Neural cell (in vitro differentiated cells): ENCODE measurements around the gene FAM53B. TPM values are rescaled to one million over a fixed set of nuclear protein-coding genes. Genes with fewer than 3 reads are reported as not detected.

Experiments
- H2AFZ ChIP-seq: fragments of 200-600, 300-800 bp; sonication (generic), shearing (Covaris generic); 2 replicates; pipeline ENCODE4 v1.6.0; 2014; ENCODE audit warnings: low read depth, mild to moderate bottlenecking, antibody characterized with exemption, low read length, moderate library complexity
- H3F3A ChIP-seq: fragments of 200-600 bp; shearing (Covaris generic); 2 replicates; pipeline ENCODE4 v1.6.1; 2016; ENCODE audit warnings: mild to moderate bottlenecking, moderate library complexity, mixed read lengths, antibody characterized with exemption, low read length; ENCODE audit not compliant: insufficient read depth, poor library complexity, severe bottlenecking
- H3K27ac ChIP-seq: fragments of 200-600, 300-800 bp; sonication (generic), shearing (Covaris generic); 2 replicates; pipeline ENCODE4 v1.5.1; 2014; ENCODE audit warnings: mild to moderate bottlenecking, low read length, moderate library complexity
- H3K27me3 ChIP-seq: fragments of 300-800, 200-600 bp; sonication (generic), shearing (Covaris generic); 2 replicates; pipeline ENCODE4 v1.6.0; 2014; ENCODE audit warnings: mild to moderate bottlenecking, low read depth, low read length, moderate library complexity; ENCODE audit not compliant: insufficient read depth
- H3K36me3 ChIP-seq: fragments of 300-800, 200-600 bp; sonication (generic), shearing (Covaris generic); 2 replicates; pipeline ENCODE4 v1.5.1; 2014; ENCODE audit warnings: mild to moderate bottlenecking, antibody characterized with exemption, low read length, moderate library complexity; ENCODE audit not compliant: insufficient read depth
- H3K4me2 ChIP-seq: fragments of 300-800, 200-600 bp; sonication (generic), shearing (Covaris generic); 2 replicates; pipeline ENCODE4 v1.6.0; 2014; ENCODE audit warnings: mild to moderate bottlenecking, low read length
- H3K4me3 ChIP-seq: fragments of 300-800, 200-600 bp; sonication (generic), shearing (Covaris generic); 2 replicates; pipeline ENCODE4 v1.5.1; 2014; ENCODE audit warnings: mild to moderate bottlenecking, low read length, moderate library complexity
- H3K79me2 ChIP-seq: fragments of 200-600 bp; shearing (Covaris generic); replicated peaks from 2 replicates; pipeline ENCODE4 v1.6.0; 2014; ENCODE audit warnings: mild to moderate bottlenecking, low read length, moderate library complexity; ENCODE audit not compliant: insufficient read depth
- H3K9ac ChIP-seq: fragments of 300-800, 200-600 bp; sonication (generic), shearing (Covaris generic); 2 replicates; pipeline ENCODE4 v1.6.1; 2016; ENCODE audit warnings: mild to moderate bottlenecking, low read length, mixed read lengths
- H3K9me2 ChIP-seq: fragments of 200-600 bp; shearing (Covaris generic); 2 replicates; pipeline ENCODE4 v1.6.1; 2016; ENCODE audit warnings: mild to moderate bottlenecking, low read length, mixed read lengths; ENCODE audit not compliant: insufficient read depth
- H3K9me3 ChIP-seq: fragments of 200-600, 300-800 bp; sonication (generic), shearing (Covaris generic); 2 replicates; pipeline ENCODE4 v1.6.1; 2016; ENCODE audit warnings: mild to moderate bottlenecking, mixed run types, low read length, moderate library complexity, mixed read lengths
- H4K20me1 ChIP-seq: fragments of 200-600 bp; shearing (Covaris generic); 2 replicates; pipeline ENCODE4 v1.6.1; 2016; ENCODE audit warnings: mild to moderate bottlenecking, mixed run types; ENCODE audit not compliant: insufficient read depth
- CTCF ChIP-seq: fragments of 450-650 bp; IDR thresholded peaks from 2 replicates; pipeline ENCODE4 v1.5.1; 2014; ENCODE audit warnings: antibody characterized with exemption, mild to moderate bottlenecking, moderate library complexity; ENCODE audit not compliant: poor library complexity, severe bottlenecking
- EP300 ChIP-seq: fragments of 450-650 bp; conservative IDR thresholded peaks from 2 replicates; pipeline ENCODE4 v1.6.1; 2014; ENCODE audit warnings: antibody characterized with exemption, mild to moderate bottlenecking, moderate library complexity; ENCODE audit not compliant: poor library complexity, severe bottlenecking
- EZH2 ChIP-seq: fragments of 200-600, 300-800 bp; shearing (Covaris generic), sonication (generic); IDR thresholded peaks from 2 replicates; pipeline ENCODE4 v1.6.1; 2014; ENCODE audit warnings: antibody characterized with exemption, low read length, borderline replicate concordance, mild to moderate bottlenecking; ENCODE audit not compliant: insufficient read depth, poor library complexity, severe bottlenecking
- MXI1 ChIP-seq: fragments of 450-650 bp; conservative IDR thresholded peaks from 2 replicates; pipeline ENCODE4 v1.6.1; 2014; ENCODE audit warnings: antibody characterized with exemption, mild to moderate bottlenecking; ENCODE audit not compliant: poor library complexity, severe bottlenecking
- POLR2AphosphoS5 ChIP-seq: IDR thresholded peaks from 2 replicates; pipeline ENCODE4 v1.6.1; 2012
- RAD21 ChIP-seq: fragments of 450-650 bp; conservative IDR thresholded peaks from 2 replicates; pipeline ENCODE4 v1.6.1; 2014; ENCODE audit warnings: antibody characterized with exemption, mild to moderate bottlenecking, moderate library complexity
- REST ChIP-seq: IDR thresholded peaks from 2 replicates; pipeline ENCODE4 v1.6.1; 2012; ENCODE audit warnings: borderline replicate concordance
- SMC3 ChIP-seq: fragments of 450-650 bp; conservative IDR thresholded peaks from 2 replicates; pipeline ENCODE4 v1.6.1; 2014; ENCODE audit warnings: antibody characterized with exemption, mild to moderate bottlenecking, moderate library complexity; ENCODE audit not compliant: poor library complexity
- TAF1 ChIP-seq: IDR thresholded peaks from 2 replicates; pipeline ENCODE4 v1.6.1; 2012; ENCODE audit warnings: low read depth
- polyA plus RNA-seq: library from polyadenylated mRNA; depleted of rRNA; stranded (reverse); fragments of >200 nt; gene quantifications from 2 replicates; pipeline ENCODE4 v1.2.3, GENCODE V29; 2014

The FAM53B gene
- polyA plus RNA-seq, 1 donor from 2014 or later: 21.8 TPM

DNA sequence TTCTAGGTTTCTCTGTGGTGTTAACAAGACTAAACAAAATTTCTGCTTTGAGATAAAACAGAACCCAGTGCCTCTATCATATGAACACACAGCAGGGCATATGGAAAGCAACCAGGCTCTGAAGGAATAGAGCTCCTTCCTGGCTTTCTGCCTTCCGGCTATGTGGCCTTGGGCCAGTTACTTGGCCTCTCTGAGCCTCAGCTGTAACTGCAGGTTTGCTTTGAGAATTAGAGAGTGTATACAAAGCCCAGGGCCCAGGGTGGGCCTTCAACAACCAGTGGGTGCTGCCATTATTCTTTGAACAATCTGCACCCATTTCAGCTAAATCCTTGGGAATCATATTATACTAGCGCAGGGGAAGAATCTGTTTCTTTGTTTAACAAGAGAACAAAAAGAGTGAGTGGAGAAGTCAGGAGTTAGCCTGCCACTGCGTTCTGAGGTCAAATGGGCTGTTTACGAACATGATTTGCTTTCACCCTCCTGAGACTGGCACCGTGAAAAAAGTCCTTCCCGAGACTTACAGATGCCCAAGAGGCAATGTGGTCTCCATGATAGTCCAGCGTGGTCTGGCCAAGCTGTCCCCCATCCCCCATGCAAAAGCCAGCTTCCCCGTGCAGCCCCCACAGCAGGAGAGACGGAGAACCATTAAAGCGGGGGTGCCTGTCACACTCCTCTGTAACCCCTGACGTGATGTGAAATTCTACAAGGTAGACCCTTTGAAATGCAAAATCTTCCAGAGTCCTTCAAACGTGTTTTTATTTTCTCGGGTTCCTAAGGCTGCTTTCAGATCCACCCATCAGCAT is 4.9 kb downstream of the FAM53B start:
- Histone ChIP-seq H3K36me3 (no peaks in the 10 kb centered on the region), H3K27me3 (no peaks in the 10 kb centered on the region), H3K4me3 (peak overlapping the region; percentile 87), H3K79me2 (peaks cover 74% of the 10 kb centered on the region), H3K4me2 (peak overlapping the region; percentile 28), H3K9me3 (no peaks in the 10 kb centered on the region), H3K9me2 (no peaks in the 10 kb centered on the region), H4K20me1 (peaks cover 13% of the 10 kb centered on the region), H2AFZ (no peak overlapping the region), H3F3A (peaks cover 4% of the 10 kb centered on the region), H3K27ac (no peak overlapping the region), H3K9ac (no peak overlapping the region)
- TF ChIP-seq EP300 (no peak), MXI1 (no peak), POLR2AphosphoS5 (no peak), TAF1 (no peak), RAD21 (no peak), SMC3 (no peak), EZH2 (no peak), REST (no peak), CTCF (no peak)

GRCh38 chr10:124738441-124738840 is 5.7 kb downstream of the FAM53B start:
- no peaks in the 10 kb centered on the region for H3K27me3 ChIP-seq
- no peak overlapping the region for H3K4me3 ChIP-seq
- H3K79me2 ChIP-seq: peaks cover 83% of the 10 kb centered on the region
- no peak overlapping the region for H3K4me2 ChIP-seq
- TF ChIP-seq EP300: no peak
- TF ChIP-seq MXI1: no peak
- TF ChIP-seq REST: no peak
- TF ChIP-seq EZH2: no peak
- no peak for TF ChIP-seq CTCF
- no peak for TF ChIP-seq RAD21
- no peak for TF ChIP-seq POLR2AphosphoS5
- TF ChIP-seq TAF1: no peak
- TF ChIP-seq SMC3: no peak
- H2AFZ ChIP-seq: no peak overlapping the region
- no peak overlapping the region for H3K27ac ChIP-seq
- peaks cover 15% of the 10 kb centered on the region for H4K20me1 ChIP-seq
- peaks cover 4% of the 10 kb centered on the region for H3F3A ChIP-seq
- H3K9ac ChIP-seq: no peak overlapping the region
- H3K9me2 ChIP-seq: no peaks in the 10 kb centered on the region
- H3K36me3 ChIP-seq: no peaks in the 10 kb centered on the region
- no peaks in the 10 kb centered on the region for H3K9me3 ChIP-seq
